ENCODE measurements around the gene PITPNC1. TPM values are rescaled to one million over a fixed set of nuclear protein-coding genes. Genes with fewer than 3 reads are reported as not detected.
A peak's percentile ranks its signal among the peaks of the same experiment; 100 is the strongest.

Gene PITPNC1
- total RNA-seq, 1 experiment from 2014 or later = 37.5 TPM

- Histone ChIP-seq H2AFZ (ENCODE audit: low read length) (no peak overlapping the region), H3K56ac (ENCODE audit: insufficient read length, low read depth, low read length) (no peak overlapping the region), H2BK120ac (ENCODE audit: low read depth, low read length, poor library complexity, severe bottlenecking) (no peak overlapping the region), H3K4me2 (ENCODE audit: insufficient read depth, insufficient read length, low read length) (no peak overlapping the region), H2AK5ac (ENCODE audit: insufficient read length, low read length) (no peak overlapping the region), H3K79me1 (ENCODE audit: insufficient read depth, low read depth, low read length, poor library complexity, severe bottlenecking) (peaks cover 5% of the 10 kb centered on the region), H3K27ac (ENCODE audit: insufficient read length, low read depth, low read length) (no peak overlapping the region), H3K4ac (ENCODE audit: low read depth, low read length) (no peak overlapping the region), H3K4me1 (ENCODE audit: insufficient read depth, low read length) (peaks cover 5% of the 10 kb centered on the region; the same call in 1 of the 2 replicates), H3K27me3 (ENCODE audit: insufficient read depth, low read length) (no peaks in the 10 kb centered on the region), H2BK12ac (ENCODE audit: insufficient read length, low read depth, low read length) (peak overlapping the region; percentile 90), H3K23me2 (ENCODE audit: insufficient read length, low read depth, low read length, poor library complexity, severe bottlenecking) (no peaks in the 10 kb centered on the region), H3K14ac (ENCODE audit: insufficient read depth, low read length) (no peak overlapping the region), H2BK20ac (ENCODE audit: low read depth, low read length, poor library complexity, severe bottlenecking) (no peak overlapping the region), H4K91ac (ENCODE audit: insufficient read length, low read depth, low read length) (no peak overlapping the region), H2BK15ac (ENCODE audit: low read depth, low read length) (no peak overlapping the region), H3K9me3 (ENCODE audit: control insufficient read depth, low read depth, low read length) (no peaks in the 10 kb centered on the region), H4K5ac (ENCODE audit: insufficient read length, low read depth, low read length) (no peak overlapping the region), H4K8ac (replicated peaks; ENCODE audit: insufficient read length, low read depth, low read length) (no peak overlapping the region), H3K9ac (ENCODE audit: extremely low read depth, insufficient read length, low read length) (no peak overlapping the region), H3K79me2 (ENCODE audit: insufficient read depth, low read length) (peaks cover 17% of the 10 kb centered on the region; the same call in 1 of the 2 replicates), H3K18ac (ENCODE audit: insufficient read length, low read depth, low read length) (no peak overlapping the region), H3K23ac (ENCODE audit: insufficient read length, low read depth, low read length) (no peak overlapping the region), H4K20me1 (ENCODE audit: control insufficient read depth, insufficient read depth, insufficient read length) (no peaks in the 10 kb centered on the region), H3T11ph (ENCODE audit: low read length) (no peak overlapping the region), H2BK5ac (ENCODE audit: insufficient read length, low read length) (no peak overlapping the region)
- H3K36me3 Mint-ChIP-seq (ENCODE audit: insufficient read depth in 1 of 3, low read depth in 3 of 3) = peaks cover 6 to 11% (median 8%) of the 10 kb centered on the region in 3 experiments
- no peaks in the 10 kb centered on the region for H3K9me3 Mint-ChIP-seq
- no peak overlapping the region for H3K4me3 Mint-ChIP-seq
- no peak overlapping the region; a peak in 2 of 7 replicates for H3K27ac Mint-ChIP-seq
- TF ChIP-seq, protein P1, sequence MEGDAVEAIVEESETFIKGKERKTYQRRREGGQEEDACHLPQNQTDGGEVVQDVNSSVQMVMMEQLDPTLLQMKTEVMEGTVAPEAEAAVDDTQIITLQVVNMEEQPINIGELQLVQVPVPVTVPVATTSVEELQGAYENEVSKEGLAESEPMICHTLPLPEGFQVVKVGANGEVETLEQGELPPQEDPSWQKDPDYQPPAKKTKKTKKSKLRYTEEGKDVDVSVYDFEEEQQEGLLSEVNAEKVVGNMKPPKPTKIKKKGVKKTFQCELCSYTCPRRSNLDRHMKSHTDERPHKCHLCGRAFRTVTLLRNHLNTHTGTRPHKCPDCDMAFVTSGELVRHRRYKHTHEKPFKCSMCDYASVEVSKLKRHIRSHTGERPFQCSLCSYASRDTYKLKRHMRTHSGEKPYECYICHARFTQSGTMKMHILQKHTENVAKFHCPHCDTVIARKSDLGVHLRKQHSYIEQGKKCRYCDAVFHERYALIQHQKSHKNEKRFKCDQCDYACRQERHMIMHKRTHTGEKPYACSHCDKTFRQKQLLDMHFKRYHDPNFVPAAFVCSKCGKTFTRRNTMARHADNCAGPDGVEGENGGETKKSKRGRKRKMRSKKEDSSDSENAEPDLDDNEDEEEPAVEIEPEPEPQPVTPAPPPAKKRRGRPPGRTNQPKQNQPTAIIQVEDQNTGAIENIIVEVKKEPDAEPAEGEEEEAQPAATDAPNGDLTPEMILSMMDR (conservative IDR thresholded peaks at IDR 0.05) = no peak
- peaks cover 21 to 28% of the 10 kb centered on the region in 2 experiments for H3K4me1 Mint-ChIP-seq
- no peak for DNase-seq
- H3K27me3 Mint-ChIP-seq (ENCODE audit: low read depth) = no peaks in the 10 kb centered on the region
- no CpG with 5 or more reads among the region's 16 CpGs for WGBS (ENCODE audit: extremely low coverage, insufficient read length, low lambda C conversion rate)
These were observed 24.8 kb downstream of the PITPNC1 start for GRCh38 chr17:67401598-67402504.

All from H9 (cell line).